Bone marrow (tissue), 2 donors: Measurements from ENCODE around the gene PPARG.
"Not testable (repeated sequence)": the region's sequence is repeated elsewhere in the genome, so short reads cannot be mapped to it uniquely, and the experiment has no call there.

Experiments used
- DNase-seq, 2 donors: peaks; one replicate each; lab custom pipeline; 2025; lab: John Stamatoyannopoulos, UW

PPARG gene

GRCh38 chr3:12279591-12280326 lies 9.1 kb upstream of the PPARG start:
- no peak for DNase-seq

DNA sequence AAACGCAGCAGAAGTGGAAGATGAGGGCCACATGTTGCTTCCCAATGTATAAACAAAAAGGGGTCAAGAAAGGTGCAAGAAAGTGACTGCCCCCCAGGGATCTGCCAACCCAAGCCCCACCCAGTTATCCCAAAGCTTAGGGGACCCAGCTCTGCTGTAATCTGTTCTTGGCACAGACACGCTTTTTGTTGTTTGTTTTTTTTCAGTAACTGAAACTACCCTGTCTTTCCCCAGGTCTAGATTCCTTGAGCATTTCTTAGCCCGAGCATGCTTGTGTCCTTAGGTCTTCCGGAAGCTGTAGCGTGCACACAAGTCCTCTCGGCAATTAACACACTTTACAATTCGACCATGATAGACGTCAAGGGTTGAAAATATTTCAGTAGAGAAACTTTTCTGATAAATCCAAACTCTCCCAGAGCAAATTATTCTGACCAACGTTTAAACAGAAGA lies 8.5 kb upstream of the PPARG start:
- no peak for DNase-seq

DNA sequence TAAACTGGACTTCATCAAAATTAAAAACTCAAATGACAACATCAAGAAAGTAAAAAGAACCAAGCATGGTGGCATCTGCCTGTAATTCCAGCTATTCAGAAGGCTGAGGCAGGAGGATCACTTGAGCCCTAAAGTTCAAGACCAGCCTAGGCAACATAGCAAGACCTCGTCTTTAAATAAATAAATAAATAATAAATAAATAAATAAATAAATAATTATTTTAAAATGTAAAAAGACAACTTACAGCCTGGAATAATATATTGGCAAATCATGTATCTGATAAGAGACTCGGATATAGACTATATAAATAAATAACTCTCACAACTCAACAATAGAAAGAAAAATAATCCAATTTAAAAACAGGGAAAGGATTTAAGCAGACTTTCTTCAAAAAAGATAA lies 4.3 kb upstream of the PPARG start:
- no peak for DNase-seq

DNA sequence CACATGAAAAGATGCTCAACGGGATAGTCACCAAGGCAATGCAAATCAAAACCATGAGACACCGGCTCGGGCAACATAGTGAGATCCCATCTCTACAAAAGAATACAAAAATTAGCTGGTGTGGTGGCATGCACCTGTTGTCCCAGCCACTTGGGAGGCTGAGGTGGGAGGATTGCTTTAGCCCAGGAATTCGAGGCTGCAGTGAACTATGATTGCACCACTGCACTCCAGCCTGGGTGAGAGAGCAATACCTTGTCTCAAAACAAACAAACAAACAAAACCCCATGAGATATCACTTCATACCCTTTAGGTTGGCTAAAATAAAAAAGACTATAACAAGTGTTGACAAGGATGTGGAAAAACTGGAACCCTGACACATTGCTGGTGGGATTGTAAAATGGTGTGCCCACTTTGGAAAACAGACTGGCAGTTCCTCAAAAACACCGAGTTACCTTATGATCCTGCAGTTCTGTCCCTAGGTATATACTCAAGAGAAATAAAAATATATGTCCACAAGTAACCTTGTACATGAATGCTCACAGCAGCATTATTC lies 3.8 kb upstream of the PPARG start:
- no peak for DNase-seq

GRCh38 chr3:12285779-12286178 lies 3.1 kb upstream of the PPARG start:
- DNase-seq = not testable (repeated sequence)

DNA sequence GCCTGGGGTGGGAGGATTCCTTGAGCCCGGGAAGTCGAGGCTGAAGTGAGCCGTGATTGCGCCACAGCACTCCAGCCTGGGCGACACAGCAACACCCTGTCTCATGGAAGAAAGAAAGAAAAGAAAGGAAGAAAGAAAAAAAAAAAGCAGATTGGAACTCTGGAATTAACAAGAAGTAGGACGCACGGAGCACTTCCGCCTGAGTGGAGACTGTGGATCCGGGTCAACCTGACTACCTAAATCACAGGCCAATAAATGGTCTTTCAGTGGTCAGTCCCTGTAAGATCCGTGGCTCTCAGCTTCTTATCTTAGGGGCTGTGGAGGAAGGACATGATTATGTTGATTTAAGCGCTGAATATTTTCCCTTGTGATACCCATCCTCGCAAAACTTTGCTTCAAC lies 2.4 kb upstream of the PPARG start:
- DNase-seq = no peak

DNA sequence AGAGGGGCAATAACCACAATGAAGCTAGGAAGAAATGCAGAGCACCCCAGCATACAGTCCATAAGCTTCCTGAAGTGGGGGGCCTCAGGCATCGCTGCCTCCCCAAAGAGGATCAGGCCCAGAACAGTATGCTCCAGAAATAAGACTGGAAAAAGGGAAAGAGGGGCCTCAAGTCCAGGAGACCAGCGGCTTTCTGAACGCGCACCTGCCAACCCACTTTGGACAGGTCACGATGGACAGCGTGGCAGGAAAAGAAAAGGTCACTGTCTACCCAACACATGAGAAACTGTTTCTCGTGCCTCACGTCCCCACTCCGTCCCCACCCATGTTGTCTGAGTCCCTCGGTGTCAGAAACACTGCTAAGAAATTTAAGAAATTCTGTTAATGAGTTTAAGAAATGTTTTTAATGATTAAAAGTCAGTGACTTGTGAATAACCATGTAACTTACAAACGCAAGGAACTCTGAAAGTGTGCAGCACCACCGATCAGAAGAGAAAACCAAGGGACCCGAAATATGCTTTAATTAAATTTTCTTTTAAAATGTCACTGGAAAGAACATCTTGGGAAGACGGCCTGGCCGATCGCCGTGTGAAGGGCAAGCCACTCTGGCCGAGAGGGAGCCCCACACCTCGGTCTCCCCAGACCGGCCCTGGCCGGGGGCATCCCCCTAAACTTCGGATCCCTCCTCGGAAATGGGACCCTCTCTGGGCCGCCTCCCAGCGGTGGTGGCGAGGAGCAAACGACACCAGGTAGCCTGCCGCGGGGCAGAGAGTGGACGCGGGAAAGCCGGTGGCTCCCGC lies 1.7 kb upstream of the PPARG start:
- no peak for DNase-seq

DNA sequence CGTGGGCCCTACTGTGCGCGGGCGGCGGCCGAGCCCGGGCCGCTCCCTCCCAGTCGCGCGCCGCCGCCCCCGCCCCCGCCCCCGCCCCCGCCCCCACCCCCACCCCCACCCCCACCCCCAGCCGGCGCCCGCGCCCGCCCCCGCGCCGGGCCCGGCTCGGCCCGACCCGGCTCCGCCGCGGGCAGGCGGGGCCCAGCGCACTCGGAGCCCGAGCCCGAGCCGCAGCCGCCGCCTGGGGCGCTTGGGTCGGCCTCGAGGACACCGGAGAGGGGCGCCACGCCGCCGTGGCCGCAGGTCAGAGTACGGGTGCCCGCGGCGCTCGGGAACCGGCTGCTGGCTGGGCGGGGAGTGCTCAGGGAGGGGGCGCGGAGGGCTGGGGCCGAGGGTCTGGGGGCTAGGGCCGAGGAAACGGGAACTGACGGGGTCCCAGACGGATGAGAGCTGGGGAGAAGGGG lies 1.1 kb upstream of the PPARG start:
- no peak for DNase-seq

GRCh38 chr3:12289524-12289923 lies 654 bp downstream of the PPARG start:
- no peak for DNase-seq

GRCh38 chr3:12292770-12293169 lies 3.9 kb downstream of the PPARG start:
- DNase-seq = no peak

- no peak for DNase-seq
Measured at GRCh38 chr3:12294885-12295580, 6.2 kb downstream of the PPARG start.

DNA sequence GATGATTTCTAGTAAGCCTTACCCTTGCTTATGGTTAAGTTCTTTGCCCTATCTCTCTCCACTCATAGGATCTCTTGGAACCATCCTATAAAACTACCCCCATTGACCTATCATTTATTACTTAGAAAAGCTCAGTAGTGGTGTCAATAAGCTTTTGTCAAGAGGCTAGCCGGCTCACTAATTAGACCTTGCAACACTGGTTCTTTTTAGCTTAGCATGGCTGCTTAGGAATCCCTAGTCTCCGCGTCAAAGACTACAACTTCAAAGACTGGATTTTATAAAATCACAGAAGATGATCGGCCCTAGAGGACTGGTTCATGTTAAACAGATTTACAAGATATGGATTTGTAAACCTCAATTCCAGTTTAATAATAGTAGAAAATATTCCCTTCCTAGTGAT lies 7.6 kb downstream of the PPARG start:
- no peak for DNase-seq

DNA sequence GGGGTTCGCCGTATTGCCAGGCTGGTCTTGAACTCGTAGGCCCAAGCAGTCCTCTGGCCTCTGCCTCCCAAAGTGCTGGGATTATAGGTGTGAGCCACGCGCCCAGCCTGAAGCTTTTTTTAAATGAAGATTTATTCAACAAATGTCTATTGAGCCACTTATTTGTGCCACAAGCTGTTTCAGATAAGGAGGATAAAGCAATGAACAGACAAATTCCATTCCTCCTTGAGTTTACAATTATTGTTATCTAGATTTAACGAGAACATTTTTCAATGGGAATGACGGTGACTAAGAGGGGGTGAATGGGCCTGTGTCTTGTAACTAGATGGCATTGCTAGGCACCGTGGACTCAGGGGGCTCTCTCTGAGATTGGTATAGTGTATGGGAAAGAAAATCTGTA lies 10.2 kb downstream of the PPARG start:
- no peak for DNase-seq

- no peak for DNase-seq
Measured at GRCh38 chr3:12300137-12300536, 11.3 kb downstream of the PPARG start.

GRCh38 chr3:12301031-12301430 lies 12.2 kb downstream of the PPARG start:
- no peak for DNase-seq

- no peak for DNase-seq
Measured at GRCh38 chr3:12301513-12301912, 12.6 kb downstream of the PPARG start.

GRCh38 chr3:12302564-12302963 lies 13.7 kb downstream of the PPARG start:
- no peak for DNase-seq

DNA sequence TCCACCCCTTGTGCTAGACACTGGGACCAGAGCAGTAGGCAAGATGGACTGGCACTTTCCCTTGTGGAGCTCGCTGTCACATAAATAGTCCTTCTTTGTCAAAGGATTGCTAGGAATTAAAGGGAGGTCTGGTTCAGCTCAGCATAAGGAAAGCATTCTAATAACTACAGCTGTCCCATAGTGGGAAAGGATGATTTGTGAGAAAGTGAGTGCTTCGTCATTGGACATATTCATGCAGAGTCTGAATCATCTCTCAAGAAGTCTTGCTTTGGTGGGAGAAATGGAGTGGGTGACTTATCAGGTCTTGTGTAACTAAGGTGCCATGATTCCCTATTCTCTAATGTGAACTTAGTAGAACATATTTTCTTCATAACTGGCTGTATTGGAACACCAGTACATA lies 14.7 kb downstream of the PPARG start:
- no peak for DNase-seq

- DNase-seq = no peak
Measured at GRCh38 chr3:12303993-12304392, 15.1 kb downstream of the PPARG start.

- DNase-seq = no peak
Measured at GRCh38 chr3:12307136-12307535, 18.3 kb downstream of the PPARG start.

DNA sequence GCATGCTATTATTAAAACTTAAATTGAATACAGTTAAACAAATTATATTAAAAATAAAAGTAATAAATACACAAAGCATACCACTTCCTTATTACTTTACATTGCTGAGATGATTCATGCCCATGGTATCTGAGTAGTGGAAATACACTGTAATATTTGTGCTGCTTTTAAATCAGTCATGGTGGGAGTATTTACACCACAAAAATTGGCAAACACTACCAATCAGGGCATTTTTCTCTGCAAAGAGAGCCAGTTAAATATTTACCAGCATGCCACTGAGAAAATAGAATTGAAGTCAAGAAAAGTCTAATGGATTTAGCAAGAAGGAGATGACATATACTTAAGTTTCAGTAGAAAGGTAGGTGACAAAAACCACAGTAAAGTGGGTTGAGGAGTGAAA lies 19.6 kb downstream of the PPARG start:
- no peak for DNase-seq

DNA sequence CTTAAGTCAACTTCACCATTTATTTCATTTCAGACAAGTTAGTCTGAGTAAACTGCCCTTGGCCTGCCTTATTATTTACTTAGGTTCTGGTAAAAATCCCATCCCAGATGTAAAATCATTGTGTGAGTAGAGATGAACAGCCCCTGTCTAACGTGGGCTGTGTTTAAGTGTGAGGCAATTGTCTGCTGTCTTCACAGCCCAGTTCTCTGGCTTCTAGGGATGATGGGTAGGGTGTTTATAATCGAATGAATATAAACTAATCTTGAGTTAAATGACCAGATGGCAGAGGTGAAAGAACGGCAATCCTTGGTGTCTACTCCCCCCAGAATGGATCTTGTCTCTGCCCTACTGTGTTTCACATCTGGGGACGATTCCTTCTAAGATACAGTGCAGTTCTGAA lies 20.8 kb downstream of the PPARG start:
- no peak for DNase-seq

- DNase-seq = no peak
Measured at GRCh38 chr3:12312010-12312409, 23.1 kb downstream of the PPARG start.
